B cell (primary cell): ENCODE measurements around the gene CXXC4. TPM values are rescaled to one million over a fixed set of nuclear protein-coding genes. Genes with fewer than 3 reads are reported as not detected.

Experiments
- ATAC-seq: fragments of 200-7000 bp; cut with Tn5 transposase; one replicate; pipeline ENCODE4 v1.10.0; 2021; ENCODE audit warnings: low read depth, mild to moderate bottlenecking, moderate number of reproducible peaks, moderate library complexity
- CTCF ChIA-PET: fragments of 350-600 bp; sonication (Branson Sonifier 250); formaldehyde crosslinking; loops from one replicate; lab custom pipeline; 2021; ENCODE audit warnings: antibody characterized with exemption, inconsistent platforms; lab: Charles Lee
- POLR2A ChIA-PET: fragments of 350-600 bp; sonication (Branson Sonifier 250); formaldehyde crosslinking; loops from one replicate; lab custom pipeline; 2021; ENCODE audit warnings: antibody characterized with exemption; lab: Charles Lee
- DNase-seq: peaks from one replicate; pipeline ENCODE4 v3.0.0; 2013
- H2AFZ ChIP-seq: 2 replicates; pipeline ENCODE4 v1.6.1; 2012; ENCODE audit warnings: mild to moderate bottlenecking, low read depth, low read length; ENCODE audit not compliant: insufficient read depth, poor library complexity, severe bottlenecking
- H3K27ac ChIP-seq, 2 donors: 1 replicate in 1 of 2; 2 replicates in 1 of 2; pipeline ENCODE4 v1.5.1; 2012 to 2013; ENCODE audit warnings: low read length in 2 of 2, mild to moderate bottlenecking in 2 of 2, moderate library complexity in 1 of 2
- H3K27me3 ChIP-seq, 4 experiments: fragments of 200-600 bp in 1 of 4; sonication (generic) in 1 of 4; replicated peaks in 1 of 4; 1 replicate in 2 of 4; 2 replicates in 2 of 4; pipeline versions ENCODE4 v1.6.1 to v1.7.0; 2013 to 2016; ENCODE audit warnings: low read length in 3 of 4, mild to moderate bottlenecking in 2 of 4, mixed read lengths in 1 of 4, moderate library complexity in 1 of 4; ENCODE audit not compliant: insufficient read depth in 4 of 4, control insufficient read depth in 3 of 4; ENCODE audit errors: control extremely low read depth in 1 of 4
- H3K36me3 ChIP-seq, 2 experiments: replicated peaks in 1 of 2; 1 replicate in 1 of 2; 2 replicates in 1 of 2; pipeline versions ENCODE4 v1.6.1 to v1.7.1; 2013; ENCODE audit warnings: low read length in 1 of 2; ENCODE audit not compliant: insufficient read depth in 2 of 2, control insufficient read depth in 1 of 2; ENCODE audit errors: control extremely low read depth in 1 of 2, extremely low read depth in 1 of 2
- H3K4me1 ChIP-seq, 2 donors: fragments of 200-600 bp in 1 of 2; sonication (generic) in 1 of 2; 1 replicate in 1 of 2; 2 replicates in 1 of 2; pipeline versions ENCODE4 v1.5.1 to v1.6.1; 2013 to 2017; ENCODE audit warnings: low read length in 2 of 2; ENCODE audit not compliant: control insufficient read depth in 2 of 2, insufficient read depth in 2 of 2
- H3K4me2 ChIP-seq: replicated peaks from 2 replicates; pipeline ENCODE3; 2012; ENCODE audit warnings: mild to moderate bottlenecking, low read depth, low read length; ENCODE audit not compliant: poor library complexity, severe bottlenecking
- H3K4me3 ChIP-seq, 5 experiments: fragments of 200-600 bp in 1 of 5; sonication (generic) in 1 of 5; 1 replicate in 3 of 5; 2 replicates in 2 of 5; pipeline versions ENCODE4 v1.5.1 to v1.7.0; 2011 to 2016; ENCODE audit warnings: low read length in 4 of 5, mild to moderate bottlenecking in 4 of 5, low read depth in 2 of 5, control low read depth in 1 of 5, moderate library complexity in 1 of 5; ENCODE audit not compliant: insufficient read depth in 1 of 5; ENCODE audit errors: control extremely low read depth in 1 of 5, extremely low read depth in 1 of 5
- H3K79me2 ChIP-seq: fragments of 200-600 bp; sonication (generic); one replicate; pipeline ENCODE4 v1.6.0; 2016; ENCODE audit warnings: low read length; ENCODE audit not compliant: control insufficient read depth, insufficient read depth
- H3K9ac ChIP-seq: fragments of 200-600 bp; sonication (generic); 2 replicates; pipeline ENCODE4 v1.6.1; 2017; ENCODE audit warnings: mild to moderate bottlenecking, low read length, moderate library complexity
- H3K9me3 ChIP-seq, 3 donors: one replicate each; pipeline versions ENCODE4 v1.6.1 to v1.7.1; 2013; ENCODE audit warnings: low read length in 2 of 3; ENCODE audit not compliant: control insufficient read depth in 2 of 3, insufficient read depth in 1 of 3; ENCODE audit errors: control extremely low read depth in 1 of 3
- H4K20me1 ChIP-seq: 2 replicates; pipeline ENCODE4 v1.6.0; 2012; ENCODE audit warnings: mild to moderate bottlenecking, low read length; ENCODE audit not compliant: insufficient read depth, control insufficient read depth, poor library complexity, severe bottlenecking
- H3K27ac Mint-ChIP-seq: one replicate; pipeline ENCODE4 v1.8.0; 2021; ENCODE audit warnings: mixed read lengths
- H3K27me3 Mint-ChIP-seq: one replicate; pipeline ENCODE4 v1.8.0; 2021; ENCODE audit warnings: mixed read lengths
- H3K4me1 Mint-ChIP-seq: one replicate; pipeline ENCODE4 v1.8.0; 2021; ENCODE audit warnings: mixed read lengths
- H3K4me3 Mint-ChIP-seq: one replicate; pipeline ENCODE4 v1.8.0; 2021; ENCODE audit warnings: mixed read lengths
- H3K9me3 Mint-ChIP-seq: one replicate; pipeline ENCODE4 v1.8.0; 2022; ENCODE audit warnings: mixed read lengths; ENCODE audit not compliant: insufficient read depth
- EZH2 ChIP-seq: IDR thresholded peaks from 2 replicates; pipeline ENCODE4 v1.6.1; 2012; ENCODE audit warnings: borderline replicate concordance, low read depth, mild to moderate bottlenecking, moderate library complexity, low read length; ENCODE audit not compliant: insufficient read depth, poor library complexity, severe bottlenecking
- WGBS: methylation state at CpG from one replicate; pipeline ENCODE4 v1.1.5; 2013; ENCODE audit warnings: missing lambda C conversion rate; ENCODE audit not compliant: insufficient coverage; 5-methylcytosine and 5-hydroxymethylcytosine counted together
- intact Hi-C: fragments of 100-400 bp; cut with micrococcal nuclease; formaldehyde crosslinking; loops from one replicate; pipeline ENCODE4 v1.10.0; 2022
- polyA plus RNA-seq: library from polyadenylated mRNA; depleted of rRNA; stranded (reverse); fragments of >200 nt; gene quantifications from 2 replicates; pipeline ENCODE4 v1.2.3, GENCODE V29; 2012
- total RNA-seq, 2 donors: library from RNA; stranded (reverse); fragments of 120-200 nt in 1 of 2; gene quantifications; 1 replicate in 1 of 2; 2 replicates in 1 of 2; pipeline versions ENCODE4 v1.2.3 to v1.2.4, GENCODE V29; 2013 to 2022
- TF ChIP-seq, protein P1 (sequence below): fragments of 200-600 bp; IDR thresholded peaks from one replicate; pipeline ENCODE4 v1.8.0; 2022; ENCODE audit warnings: antibody characterized with exemption, mild to moderate bottlenecking

Gene CXXC4
- total and polyA plus RNA-seq, 2 donors (not counting 1 experiment from before 2014, with no cell fraction given) = not detected

DNA sequence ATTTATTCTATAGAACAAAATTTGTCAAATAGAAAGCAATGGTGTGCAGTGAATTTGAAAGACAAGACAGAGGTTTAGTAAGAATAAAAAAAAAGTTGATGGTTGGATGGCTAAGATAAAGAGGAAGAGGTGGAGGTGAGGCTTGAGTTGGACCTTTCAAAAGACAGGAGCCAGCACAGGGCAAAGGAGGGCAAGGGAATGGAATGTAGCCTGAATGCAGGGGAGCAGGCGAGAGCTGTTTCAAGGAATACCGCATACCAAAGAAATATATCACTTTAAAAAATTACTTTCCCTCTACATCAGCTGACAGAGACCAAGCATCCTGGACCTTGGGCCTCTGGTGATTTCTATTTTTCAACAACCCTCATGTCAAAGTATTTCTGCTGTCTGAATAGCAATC, 38.0 kb upstream of the CXXC4 start:
- intact Hi-C loops = no loop called here
- H3K27ac Mint-ChIP-seq = no peak overlapping the region
- no peaks in the 10 kb centered on the region for H4K20me1 ChIP-seq
- no peaks in the 10 kb centered on the region for H3K27me3 Mint-ChIP-seq
- no peaks in the 10 kb centered on the region for H3K79me2 ChIP-seq
- no peak overlapping the region for H3K4me3 Mint-ChIP-seq
- POLR2A ChIA-PET = no interaction called here
- H3K36me3 ChIP-seq = no peaks in the 10 kb centered on the region
- H3K9me3 Mint-ChIP-seq = no peaks in the 10 kb centered on the region
- H3K4me3 ChIP-seq = no peak overlapping the region
- no peaks in the 10 kb centered on the region for H3K27me3 ChIP-seq
- no peak overlapping the region for H3K4me2 ChIP-seq
- TF ChIP-seq, protein P1, sequence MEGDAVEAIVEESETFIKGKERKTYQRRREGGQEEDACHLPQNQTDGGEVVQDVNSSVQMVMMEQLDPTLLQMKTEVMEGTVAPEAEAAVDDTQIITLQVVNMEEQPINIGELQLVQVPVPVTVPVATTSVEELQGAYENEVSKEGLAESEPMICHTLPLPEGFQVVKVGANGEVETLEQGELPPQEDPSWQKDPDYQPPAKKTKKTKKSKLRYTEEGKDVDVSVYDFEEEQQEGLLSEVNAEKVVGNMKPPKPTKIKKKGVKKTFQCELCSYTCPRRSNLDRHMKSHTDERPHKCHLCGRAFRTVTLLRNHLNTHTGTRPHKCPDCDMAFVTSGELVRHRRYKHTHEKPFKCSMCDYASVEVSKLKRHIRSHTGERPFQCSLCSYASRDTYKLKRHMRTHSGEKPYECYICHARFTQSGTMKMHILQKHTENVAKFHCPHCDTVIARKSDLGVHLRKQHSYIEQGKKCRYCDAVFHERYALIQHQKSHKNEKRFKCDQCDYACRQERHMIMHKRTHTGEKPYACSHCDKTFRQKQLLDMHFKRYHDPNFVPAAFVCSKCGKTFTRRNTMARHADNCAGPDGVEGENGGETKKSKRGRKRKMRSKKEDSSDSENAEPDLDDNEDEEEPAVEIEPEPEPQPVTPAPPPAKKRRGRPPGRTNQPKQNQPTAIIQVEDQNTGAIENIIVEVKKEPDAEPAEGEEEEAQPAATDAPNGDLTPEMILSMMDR = no peak
- no peak for TF ChIP-seq EZH2
- H2AFZ ChIP-seq = no peak overlapping the region
- no peaks in the 10 kb centered on the region for H3K4me1 ChIP-seq
- H3K9ac ChIP-seq = no peak overlapping the region
- H3K4me1 Mint-ChIP-seq = no peaks in the 10 kb centered on the region
- no peaks in the 10 kb centered on the region for H3K9me3 ChIP-seq
- no peak for DNase-seq
- H3K27ac ChIP-seq = no peak overlapping the region
- WGBS = no CpG with 5 or more reads among the region's 2 CpGs
- CTCF ChIA-PET = no interaction called here
- no peak for ATAC-seq

DNA sequence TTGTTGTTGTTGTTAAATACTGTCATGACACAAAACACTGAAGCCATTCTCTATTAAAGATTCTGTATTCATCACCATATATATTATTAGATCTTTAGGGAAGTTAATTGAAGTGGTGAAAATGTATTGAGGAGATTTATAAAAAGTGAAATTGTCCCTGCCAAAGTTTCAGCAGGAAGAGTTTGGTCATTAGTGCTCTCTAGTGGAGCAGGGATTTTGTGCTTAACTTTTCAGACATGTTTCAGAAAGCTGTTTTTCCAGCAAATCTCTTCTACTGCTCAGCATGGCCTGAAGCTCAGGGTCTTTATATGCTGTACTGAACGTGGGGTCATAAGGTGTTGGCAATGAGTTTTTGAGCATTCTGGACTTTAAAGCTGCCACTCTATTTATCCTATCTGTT, 36.7 kb upstream of the CXXC4 start:
- TF ChIP-seq EZH2 = no peak
- TF ChIP-seq, protein P1 = no peak

More for the DNA sequence above, 36.7 kb upstream of the CXXC4 start:
- H3K4me1 Mint-ChIP-seq = no peaks in the 10 kb centered on the region
- Histone ChIP-seq H3K4me3 (no peak overlapping the region), H3K79me2 (no peaks in the 10 kb centered on the region), H3K27me3 (no peaks in the 10 kb centered on the region), H3K4me2 (no peak overlapping the region), H3K9me3 (no peaks in the 10 kb centered on the region), H3K4me1 (no peaks in the 10 kb centered on the region), H3K9ac (no peak overlapping the region), H3K36me3 (no peaks in the 10 kb centered on the region), H2AFZ (no peak overlapping the region), H4K20me1 (no peaks in the 10 kb centered on the region), H3K27ac (no peak overlapping the region)
- intact Hi-C loops = no loop called here
- no peak overlapping the region for H3K27ac Mint-ChIP-seq
- ChIA-PET CTCF (no interaction called here), POLR2A (no interaction called here)
- DNase-seq = no peak
- no peak for ATAC-seq
- WGBS = no CpG with 5 or more reads among the region's 1 CpG
- H3K27me3 Mint-ChIP-seq = no peaks in the 10 kb centered on the region
- H3K4me3 Mint-ChIP-seq = no peak overlapping the region
- no peaks in the 10 kb centered on the region for H3K9me3 Mint-ChIP-seq
